HG03280 (cell line): Measurements from ENCODE around the gene SLC24A5.

Experiments
- ATAC-seq: cut with Tn5 transposase; IDR thresholded peaks from one replicate; pipeline ENCODE4 v1.9.1; 2021; ENCODE audit warnings: mild to moderate bottlenecking, moderate library complexity; ENCODE audit not compliant: unreplicated experiment

The SLC24A5 gene

DNA sequence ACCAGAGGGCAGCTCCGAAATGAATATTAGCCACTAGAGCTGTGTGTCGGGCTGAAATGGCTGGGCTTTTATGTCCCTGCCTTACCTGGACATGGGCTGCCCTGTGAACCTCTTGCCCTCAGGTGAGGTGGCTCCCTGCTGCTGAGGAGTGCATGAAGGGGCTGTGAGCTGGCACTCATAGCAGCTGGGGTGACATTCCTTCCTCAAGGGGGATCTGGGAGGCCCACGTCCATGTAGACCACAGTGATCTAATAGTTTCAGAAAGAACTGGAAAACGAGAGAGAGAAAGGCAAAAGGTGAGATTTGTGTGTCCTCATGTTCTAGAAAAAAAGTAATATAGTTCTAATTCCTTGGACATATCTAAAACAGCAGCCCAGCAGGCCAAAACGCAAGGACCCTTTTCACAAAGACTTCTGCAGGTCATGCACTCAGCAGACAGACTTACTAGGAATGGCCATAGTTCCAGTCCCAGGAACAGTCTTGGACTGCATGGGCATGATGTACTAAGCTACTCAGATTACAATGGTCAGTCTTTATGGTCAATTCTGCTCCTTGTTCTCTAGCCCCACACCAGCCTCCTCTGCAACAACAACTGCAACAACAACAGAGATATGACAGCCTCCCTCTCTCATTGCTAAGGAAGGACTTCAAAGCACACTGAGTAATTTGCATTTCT lies 10.8 kb upstream of the SLC24A5 start:
- no peak for ATAC-seq

DNA sequence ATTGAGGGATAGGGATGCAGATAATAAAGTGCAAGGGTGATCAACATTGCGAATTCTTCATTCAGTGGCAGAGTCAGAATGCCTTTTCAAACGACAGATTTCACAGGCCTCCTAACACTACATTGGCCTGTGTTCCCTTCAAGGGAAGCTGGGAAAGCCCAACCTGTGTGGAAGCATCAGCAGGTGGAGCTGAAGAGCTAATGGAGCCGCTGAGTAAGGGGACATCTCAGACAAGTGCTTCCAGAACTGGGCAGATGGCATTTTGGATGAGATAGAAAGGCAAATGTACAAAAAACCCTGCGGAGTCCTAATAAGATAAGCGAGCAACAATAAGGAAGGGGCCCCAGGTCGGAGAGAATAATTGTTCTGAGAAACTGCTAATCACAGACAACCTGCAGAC lies 8.5 kb upstream of the SLC24A5 start:
- ATAC-seq, result no peak

DNA sequence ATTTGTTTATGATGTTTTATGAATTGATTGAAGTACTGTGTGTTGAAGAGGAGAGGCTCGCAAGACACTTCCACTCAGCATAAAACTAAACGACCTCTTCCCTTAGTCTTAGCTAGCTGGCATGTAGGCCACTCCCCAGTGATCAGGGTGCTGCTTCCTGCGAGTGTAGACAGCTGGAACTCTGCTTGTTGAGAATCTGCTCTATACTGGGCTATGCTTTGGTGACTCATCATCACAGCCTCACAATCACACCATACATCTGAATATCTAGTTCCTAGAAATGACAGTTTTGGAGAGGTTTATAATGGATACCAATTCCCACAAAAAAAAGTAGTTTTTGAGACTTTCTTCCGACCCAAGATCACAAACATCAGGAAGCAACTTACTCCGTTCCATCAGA lies 1.5 kb upstream of the SLC24A5 start:
- no peak for ATAC-seq

DNA sequence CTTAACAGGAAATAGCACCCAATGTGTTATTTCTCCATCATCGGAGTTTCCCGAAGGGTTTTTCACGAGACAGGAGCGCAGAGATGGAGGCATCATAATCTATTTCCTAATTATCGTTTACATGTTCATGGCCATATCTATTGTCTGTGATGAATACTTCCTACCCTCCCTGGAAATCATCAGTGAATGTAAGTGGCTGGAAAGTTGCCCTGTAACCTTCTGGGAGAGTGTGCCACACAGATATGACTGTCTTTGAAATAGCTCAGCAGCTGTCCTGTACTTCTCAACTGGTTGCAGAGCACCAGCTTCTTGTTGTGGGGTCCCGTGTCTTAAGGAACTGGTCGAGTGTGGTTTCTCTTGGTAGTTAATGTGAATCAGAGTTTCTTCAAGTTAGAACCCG lies 1.1 kb downstream of the SLC24A5 start:
- ATAC-seq, result no peak

DNA sequence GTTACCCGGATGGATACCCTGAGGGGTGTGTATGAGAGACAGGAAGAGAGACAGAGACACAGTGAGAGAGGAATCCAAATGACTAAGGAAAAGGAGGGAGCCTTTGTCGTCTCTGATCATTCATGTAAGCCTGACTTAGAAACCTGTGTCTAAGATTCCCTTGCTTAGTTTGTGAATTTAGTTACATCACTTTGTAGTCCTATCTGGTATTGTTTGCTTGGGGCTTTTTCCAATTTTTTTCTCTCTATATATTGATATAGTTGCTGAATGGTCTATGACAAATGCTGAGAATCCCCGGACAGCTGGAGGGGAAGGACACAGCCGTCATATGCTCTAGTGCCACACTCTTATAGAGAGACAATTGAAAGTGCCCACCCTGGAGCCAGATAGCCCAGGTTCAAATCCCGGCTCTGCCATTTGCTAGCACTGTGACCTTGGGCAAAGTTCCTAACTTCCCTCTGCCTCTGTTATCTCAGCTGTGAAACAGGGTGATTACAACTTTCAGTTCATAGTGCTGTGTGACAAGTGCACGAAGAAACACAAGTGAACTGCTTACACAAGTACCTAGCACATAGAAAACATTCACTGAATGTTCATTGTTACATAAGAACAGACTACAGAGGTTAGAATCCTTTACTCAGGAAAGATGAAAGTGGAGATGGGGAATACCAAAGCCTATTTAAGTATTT lies 6.0 kb downstream of the SLC24A5 start:
- no peak for ATAC-seq

DNA sequence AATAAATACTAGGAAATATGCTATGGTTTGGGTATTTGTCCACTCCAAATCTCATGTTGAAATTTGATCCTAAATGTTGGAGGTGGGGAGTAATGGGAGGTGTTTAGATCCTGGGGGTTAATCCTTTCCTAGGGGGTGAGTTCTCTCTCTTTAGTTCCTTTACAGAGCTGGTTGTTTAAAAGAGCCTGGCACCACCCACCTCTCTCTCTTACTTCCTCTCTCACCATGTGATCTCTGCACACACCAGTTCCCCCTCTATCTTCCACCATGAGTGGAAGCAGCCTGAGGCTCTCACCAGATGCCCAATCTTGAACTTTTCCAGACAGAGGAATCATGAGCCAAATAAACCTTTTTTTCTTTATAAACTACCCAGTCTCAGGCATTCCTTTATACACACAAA lies 10.5 kb downstream of the SLC24A5 start:
- ATAC-seq, result no peak

DNA sequence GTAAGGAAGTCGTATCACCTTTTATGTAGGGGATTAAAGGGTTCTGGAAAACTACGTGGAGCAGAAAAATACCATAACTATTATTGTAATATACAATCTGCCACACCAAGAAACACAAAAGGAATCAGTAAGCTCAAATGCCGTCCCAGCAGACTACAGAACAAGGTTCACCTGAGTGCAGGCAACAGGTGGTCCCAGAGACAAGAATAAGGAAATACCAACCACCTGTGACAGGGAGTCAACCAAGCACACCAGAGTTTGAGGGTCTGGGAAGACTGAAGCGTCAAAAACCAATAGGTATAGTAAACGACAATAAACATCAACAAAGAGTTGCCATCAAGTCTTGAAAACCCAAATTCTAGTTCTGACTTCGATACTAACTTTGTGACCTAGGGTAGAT lies 12.1 kb downstream of the SLC24A5 start:
- ATAC-seq, result no peak

DNA sequence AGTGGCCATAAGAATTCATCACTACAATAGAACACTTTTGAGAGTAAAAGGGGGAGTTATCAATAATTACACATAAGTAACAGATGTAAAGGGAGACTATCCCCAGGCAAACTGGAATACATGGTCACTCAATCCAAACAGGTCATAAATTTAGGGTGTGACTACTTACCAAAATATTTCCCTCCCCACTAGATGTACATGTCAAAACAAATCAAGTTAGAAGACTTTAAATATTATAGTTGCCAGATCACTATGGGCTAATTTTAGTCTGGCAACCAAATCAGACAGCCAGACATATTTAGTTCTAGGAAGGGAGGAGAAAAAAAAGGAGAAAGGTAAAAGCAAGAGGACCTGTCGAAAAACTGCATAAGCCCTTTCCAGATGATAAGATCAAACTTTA lies 23.1 kb downstream of the SLC24A5 start:
- no peak for ATAC-seq

DNA sequence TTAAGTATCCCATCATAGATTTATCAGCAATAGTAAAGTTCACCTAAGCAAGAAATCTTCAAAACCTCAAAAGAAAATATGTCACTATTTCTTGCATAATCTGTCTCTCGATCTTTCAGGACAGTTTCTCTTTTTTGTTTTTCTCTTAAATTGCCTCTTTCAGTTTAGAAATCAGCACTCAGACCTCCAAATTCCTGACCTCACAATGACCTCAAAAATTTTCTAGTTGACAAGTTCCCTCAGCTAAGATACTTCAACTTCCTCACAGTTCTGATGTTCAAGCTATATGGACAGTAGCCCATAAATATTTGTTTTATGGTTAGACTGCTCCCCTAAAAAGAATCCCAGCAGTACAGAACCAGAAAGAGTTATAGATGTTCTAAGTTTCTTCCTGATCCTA lies 24.1 kb downstream of the SLC24A5 start:
- no peak for ATAC-seq

DNA sequence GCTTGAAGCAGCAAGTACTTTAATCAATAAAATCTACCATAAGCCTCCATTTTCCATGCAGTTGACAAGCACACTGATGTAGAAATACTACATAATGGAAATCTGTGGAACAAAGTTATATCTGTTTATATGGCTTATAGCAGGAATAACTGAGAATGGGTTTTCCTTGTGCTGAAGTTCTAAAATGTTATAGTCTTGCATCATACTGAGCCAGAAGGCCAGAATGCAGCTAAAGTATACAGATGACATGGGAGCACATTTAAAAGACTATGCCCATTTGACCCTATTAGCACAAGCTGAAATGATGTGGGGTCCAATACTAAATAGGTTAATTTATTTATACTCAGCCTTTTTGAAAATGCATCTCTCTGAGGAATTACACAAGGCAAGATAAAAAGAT lies 25.1 kb downstream of the SLC24A5 start:
- ATAC-seq, result no peak

DNA sequence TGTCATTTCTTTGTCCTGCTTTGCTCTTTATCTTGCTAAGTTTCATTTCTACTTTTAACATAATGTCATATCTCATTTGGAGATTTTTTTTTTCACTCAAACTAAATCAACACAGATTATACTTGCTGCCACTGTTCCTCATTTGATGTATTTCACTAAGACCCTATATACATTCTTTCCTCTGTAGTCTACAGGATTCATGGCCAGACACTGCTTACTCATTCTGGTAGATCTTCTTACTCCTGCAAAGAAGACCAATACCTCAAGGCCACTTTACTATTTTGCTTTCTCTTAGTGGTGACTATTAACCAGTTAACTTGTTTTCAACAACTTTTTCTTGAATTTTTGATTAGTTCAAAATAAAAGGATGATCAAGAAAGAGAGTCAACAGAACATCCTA lies 26.6 kb downstream of the SLC24A5 start:
- ATAC-seq, result no peak

DNA sequence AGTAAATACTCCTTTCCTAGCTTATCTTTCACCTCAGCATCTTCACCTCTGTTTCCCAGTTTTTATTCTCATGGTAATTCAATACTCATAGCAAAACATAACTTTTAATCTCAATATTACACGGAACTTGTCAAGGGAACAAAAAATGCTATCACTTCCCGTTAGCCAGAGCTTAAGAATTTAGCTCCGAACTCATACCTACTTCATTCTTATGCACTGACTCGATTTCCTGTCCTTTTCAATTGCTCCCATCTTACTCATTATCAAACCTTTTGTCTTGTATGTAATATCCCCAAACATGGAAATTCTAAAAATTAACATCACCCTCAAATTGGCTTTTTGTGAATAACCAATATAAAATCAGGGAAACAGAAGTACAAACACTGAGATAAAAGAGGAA lies 29.1 kb downstream of the SLC24A5 start:
- no peak for ATAC-seq

DNA sequence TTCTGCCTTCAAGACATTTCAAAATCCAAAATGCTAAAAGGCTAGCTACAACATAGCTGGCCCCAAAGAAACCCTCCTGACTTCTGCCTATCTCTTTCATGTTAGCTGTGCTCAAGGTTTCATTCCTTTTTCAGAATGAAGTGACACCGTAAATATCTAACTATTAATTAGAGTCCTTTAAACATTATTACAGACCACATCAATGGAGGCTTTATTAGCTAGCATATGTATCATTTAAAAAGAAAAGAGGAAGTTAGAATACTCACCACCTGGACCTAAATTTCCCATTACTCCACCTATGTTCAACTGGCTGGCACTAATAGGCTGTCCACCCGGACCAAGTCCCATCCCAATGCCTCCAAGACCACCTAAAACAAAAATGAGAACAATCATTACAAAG lies 32.7 kb downstream of the SLC24A5 start:
- ATAC-seq, result no peak

DNA sequence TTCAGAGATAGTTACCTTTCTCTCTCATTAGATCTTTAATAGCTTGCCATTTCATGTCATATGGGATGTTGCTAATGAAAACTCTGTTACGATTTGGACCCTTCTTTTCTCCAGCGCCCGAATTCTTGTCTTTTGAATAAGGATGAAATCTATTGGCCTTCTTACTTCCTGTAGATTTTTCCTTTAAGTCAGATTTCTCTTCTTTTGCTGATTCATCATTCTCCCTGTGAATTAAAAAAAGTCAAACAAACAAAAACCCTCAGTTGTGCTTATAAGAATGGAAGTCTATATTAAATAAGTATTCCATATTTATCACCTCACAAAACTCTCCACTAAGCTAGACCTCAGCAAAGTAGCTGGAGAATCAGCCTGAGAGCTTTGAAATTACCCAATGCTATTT lies 47.8 kb downstream of the SLC24A5 start:
- ATAC-seq, result no peak

DNA sequence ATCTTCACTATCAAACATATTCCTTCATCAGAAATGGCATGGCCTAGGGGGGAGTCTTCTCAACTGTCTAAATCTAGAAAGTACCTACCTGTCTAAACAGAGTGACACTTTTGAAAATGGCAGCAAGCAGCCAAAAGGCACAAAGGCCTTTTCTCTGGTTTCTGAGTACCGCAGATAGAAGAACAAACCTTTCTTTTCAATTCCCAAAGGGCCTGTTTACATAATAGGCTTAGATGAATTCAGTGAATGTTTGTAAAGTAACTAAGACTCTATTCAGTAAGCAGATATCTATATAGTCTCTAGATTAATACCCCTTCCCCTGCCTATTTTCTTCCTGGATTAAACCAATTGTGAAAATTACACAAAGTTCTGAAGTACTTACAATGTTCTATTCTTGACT lies 50.2 kb downstream of the SLC24A5 start:
- ATAC-seq, result no peak

DNA sequence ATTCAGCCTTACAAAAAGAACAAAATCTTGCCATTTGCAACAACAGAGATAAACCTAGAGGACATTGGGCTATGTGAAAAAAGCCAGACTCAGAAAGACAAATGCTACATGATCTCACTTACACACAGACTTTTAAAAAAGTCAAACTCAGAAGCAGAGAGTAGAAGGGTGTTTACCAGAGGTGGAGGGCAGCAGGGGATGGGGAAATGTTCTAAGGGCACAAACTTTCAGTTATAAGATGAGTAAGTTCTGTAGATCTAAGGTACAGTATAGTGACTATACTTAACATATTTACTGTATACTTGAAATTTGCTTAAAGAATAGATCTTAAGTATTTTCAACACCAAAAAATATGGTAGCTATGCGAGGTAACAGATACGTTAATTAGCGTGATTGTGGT lies 54.3 kb downstream of the SLC24A5 start:
- no peak for ATAC-seq

DNA sequence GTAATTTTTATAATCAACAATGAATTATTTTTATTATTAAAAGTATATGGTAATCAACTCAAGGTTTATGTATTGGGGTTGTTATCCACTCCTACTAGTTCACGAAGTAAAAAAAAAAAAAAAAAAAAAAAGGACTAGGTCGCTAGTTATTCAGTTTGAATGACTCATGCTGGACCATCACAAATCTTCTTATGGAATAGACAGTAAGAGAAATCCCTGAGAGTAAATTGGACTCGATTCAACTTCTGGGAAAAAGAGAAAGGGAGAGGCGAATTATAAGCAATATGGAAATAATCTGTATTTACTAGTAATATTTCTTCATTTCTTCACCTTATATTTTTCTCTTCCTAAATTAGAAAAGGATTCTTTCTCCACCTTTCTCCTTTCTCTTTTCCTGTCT lies 55.3 kb downstream of the SLC24A5 start:
- ATAC-seq, result no peak

DNA sequence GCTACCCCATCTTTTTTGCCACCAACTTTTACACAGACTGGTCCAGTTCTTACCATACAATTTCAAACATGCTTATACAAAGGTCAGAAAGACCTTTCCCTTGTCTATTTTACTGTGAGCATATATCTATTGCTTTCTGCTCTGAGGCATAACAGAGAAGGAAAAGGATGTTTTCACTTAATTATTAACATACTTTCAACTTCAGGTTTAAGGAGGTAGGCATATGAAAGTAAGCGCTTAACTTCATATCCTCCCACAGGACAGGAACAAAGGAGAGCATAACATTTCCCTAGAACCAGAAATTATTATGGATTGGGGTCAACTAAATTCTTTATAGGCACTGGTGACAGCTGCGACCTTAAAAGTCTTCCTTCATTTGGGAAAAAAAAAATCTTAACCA lies 56.2 kb downstream of the SLC24A5 start:
- no peak for ATAC-seq

DNA sequence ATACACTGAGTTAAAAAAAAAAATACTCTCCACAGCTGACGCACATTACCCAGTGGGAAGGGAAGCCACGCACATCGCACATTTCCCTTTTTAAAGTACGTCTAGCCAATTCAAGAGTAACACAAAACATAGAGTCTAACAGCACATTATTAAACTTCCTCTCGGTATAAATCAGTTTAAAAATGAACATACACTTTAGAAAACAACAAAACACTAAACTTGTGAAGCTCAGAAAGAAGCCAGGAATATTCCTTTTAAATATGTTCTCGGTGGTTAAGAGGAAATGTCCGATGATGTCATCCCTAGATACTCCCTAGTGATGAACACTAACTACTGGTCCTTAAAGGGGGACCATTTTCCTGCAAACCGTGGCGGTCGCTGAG lies 56.6 kb downstream of the SLC24A5 start:
- ATAC-seq, result peak; percentile 61

DNA sequence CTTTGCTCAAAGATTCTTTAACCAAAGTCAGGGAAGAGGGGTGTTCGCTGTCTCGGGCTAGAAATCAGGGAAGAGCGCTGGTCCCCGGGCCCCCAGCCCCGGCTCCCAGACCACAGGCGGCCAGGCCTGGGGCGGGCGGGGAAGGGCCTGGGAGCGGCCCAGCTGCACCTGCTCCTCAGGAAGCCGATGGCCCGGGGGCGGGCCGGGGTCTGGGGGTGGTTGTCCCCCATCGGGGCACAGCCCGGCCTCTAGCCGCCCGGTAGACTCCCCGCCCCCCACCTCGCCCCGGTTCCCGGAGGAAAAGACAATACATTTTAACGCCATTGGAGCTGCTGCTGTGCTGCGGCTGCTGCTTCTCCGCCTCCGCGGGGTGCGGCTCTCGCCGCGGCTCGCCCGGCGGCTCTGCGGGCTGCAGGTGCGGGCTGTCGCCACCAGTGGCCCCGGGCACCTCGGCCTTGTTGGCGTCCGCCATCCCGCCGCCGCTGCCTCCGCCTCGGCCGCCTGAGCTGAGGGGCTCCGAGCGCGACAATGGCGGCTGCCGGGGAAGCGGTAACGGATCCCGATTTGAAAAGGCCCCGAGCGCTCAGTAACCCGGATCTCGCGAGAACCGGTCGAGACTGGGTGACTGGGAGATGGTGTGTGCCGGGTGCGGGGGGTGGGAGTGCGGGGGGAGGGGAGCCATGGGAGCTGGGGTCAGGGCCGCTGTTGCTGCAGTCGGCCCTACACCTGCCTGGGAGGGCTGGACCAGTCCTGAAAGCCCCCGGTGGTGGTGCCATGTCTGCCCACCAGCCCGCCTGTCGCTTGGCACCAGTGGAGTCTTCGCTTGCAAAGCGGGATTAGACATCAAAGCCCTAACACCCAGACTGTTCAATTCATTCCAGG lies 57.2 kb downstream of the SLC24A5 start, which contains the start of gene MYEF2:
Gene MYEF2, minus strand, starts transcription at position 530 of the 882 bp plus-strand sequence. Its CDS starts 58 bp downstream, at position 472.
- ATAC-seq, result peak; percentile 67

DNA sequence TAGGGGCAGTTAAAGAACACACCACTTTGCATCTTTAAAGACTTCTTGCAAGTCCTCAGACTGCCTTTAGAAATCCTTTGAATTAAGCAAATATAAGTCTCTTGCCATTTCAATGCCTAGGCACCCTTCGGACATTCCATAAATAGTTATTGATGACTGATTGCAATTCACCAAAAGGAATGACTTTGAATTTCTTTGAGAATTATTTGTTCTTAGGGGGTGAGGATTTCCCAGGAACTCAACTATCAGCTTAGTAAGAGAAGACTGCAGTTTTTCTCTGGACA lies 57.8 kb downstream of the SLC24A5 start:
- no peak for ATAC-seq

DNA sequence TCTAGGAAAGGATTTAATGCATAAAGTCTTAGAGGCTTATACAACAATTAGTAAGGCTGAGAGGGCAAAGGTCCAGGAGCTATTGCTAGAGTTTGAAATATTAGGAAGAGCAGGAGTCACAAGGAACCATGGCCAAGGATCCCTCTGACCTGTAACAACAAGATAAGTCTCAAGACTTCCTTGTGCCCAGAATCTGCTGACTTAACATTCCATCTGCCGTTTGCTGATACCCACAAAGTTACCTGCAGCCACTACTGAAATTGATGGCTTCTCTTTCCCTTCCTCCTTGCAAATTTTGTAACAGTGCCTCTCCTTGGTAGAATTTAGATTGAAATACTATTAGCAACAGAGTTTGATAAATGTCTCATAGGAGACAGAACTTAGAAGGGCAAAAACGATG lies 62.0 kb downstream of the SLC24A5 start:
- ATAC-seq, result no peak
